Esophagus muscularis mucosa (tissue), 4 donors: ENCODE data around the gene SLCO1A2. TPM values are rescaled to one million over a fixed set of nuclear protein-coding genes. Genes with fewer than 3 reads are reported as not detected.

Source experiments
- DNase-seq: peaks from one replicate; pipeline ENCODE4 v3.0.0-alpha.2; 2017; ENCODE audit errors: extremely low spot score
- H3K27ac ChIP-seq, 4 donors: fragments of 200-600 bp; sonication (generic); replicated peaks in 1 of 4; 1 replicate in 3 of 4; 2 replicates in 1 of 4; pipeline ENCODE4 v1.5.1; 2016 to 2019; ENCODE audit warnings: mild to moderate bottlenecking in 1 of 4
- H3K27me3 ChIP-seq, 4 donors: fragments of 200-600 bp; sonication (generic); one replicate each; pipeline versions ENCODE4 v1.5.1 to v1.6.0; 2016 to 2019
- H3K36me3 ChIP-seq, 4 donors: fragments of 200-600 bp; sonication (generic); one replicate each; pipeline ENCODE4 v1.5.1; 2016 to 2019
- H3K4me1 ChIP-seq, 4 donors: fragments of 200-600 bp; sonication (generic); one replicate each; pipeline ENCODE4 v1.5.1; 2016 to 2019
- H3K4me3 ChIP-seq, 4 donors: fragments of 200-600 bp; sonication (generic); 1 replicate in 2 of 4; 2 replicates in 2 of 4; pipeline ENCODE4 v1.5.1; 2016 to 2019; ENCODE audit warnings: mild to moderate bottlenecking in 4 of 4, moderate library complexity in 1 of 4
- H3K9me3 ChIP-seq, 4 donors: fragments of 200-600 bp; sonication (generic); 1 replicate in 3 of 4; 2 replicates in 1 of 4; pipeline ENCODE4 v1.5.1; 2016 to 2019
- CTCF ChIP-seq, 3 experiments: fragments of 200-600 bp in 2 of 3; fragments of 450-650 bp in 1 of 3; sonication (generic) in 2 of 3; IDR thresholded peaks; one replicate each; pipeline ENCODE4 v1.5.1; 2017 to 2019; ENCODE audit warnings: antibody characterized with exemption in 3 of 3, mild to moderate bottlenecking in 2 of 3, moderate library complexity in 1 of 3
- EP300 ChIP-seq: sonication (generic); formaldehyde crosslinking; IDR thresholded peaks from one replicate; pipeline ENCODE4 v1.6.1; 2017; ENCODE audit warnings: antibody characterized with exemption
- POLR2A ChIP-seq: fragments of 450-650 bp; IDR thresholded peaks from one replicate; pipeline ENCODE4 v1.6.1; 2017; ENCODE audit warnings: antibody characterized with exemption, moderate library complexity, mild to moderate bottlenecking, low read depth
- POLR2AphosphoS5 ChIP-seq, 2 donors: sonication (generic); formaldehyde crosslinking; IDR thresholded peaks; one replicate each; pipeline ENCODE4 v1.6.1; 2017; ENCODE audit warnings: antibody characterized with exemption in 2 of 2
- WGBS: methylation state at CpG from one replicate; pipeline ENCODE4 v1.1.5; 2018; 5-methylcytosine and 5-hydroxymethylcytosine counted together
- intact Hi-C: fragments of 100-400 bp; cut with DNase I; formaldehyde crosslinking; loops from one replicate; pipeline ENCODE4 v1.15.1; 2023
- total RNA-seq, 4 donors: library from RNA; depleted of rRNA; stranded (reverse); fragments of >200 nt; gene quantifications; one replicate each; pipeline versions ENCODE4 v1.1.0 to v1.2.1, GENCODE V29; 2016

SLCO1A2 gene
- total RNA-seq, 4 donors from 2014 or later, result 0.19 TPM; not detected in 3

GRCh38 chr12:21305661-21306060 lies 29.1 kb downstream of the SLCO1A2 start:
- Histone ChIP-seq H3K27me3 (no peaks in the 10 kb centered on the region), H3K27ac (no peak overlapping the region), H3K36me3 (no peaks in the 10 kb centered on the region), H3K4me1 (no peaks in the 10 kb centered on the region), H3K4me3 (no peak overlapping the region), H3K9me3 (no peaks in the 10 kb centered on the region)
- no peak for TF ChIP-seq POLR2A
- TF ChIP-seq EP300, result no peak
- TF ChIP-seq CTCF (IDR thresholded peaks at IDR 0.05), result no peak
- TF ChIP-seq POLR2AphosphoS5 (IDR thresholded peaks at IDR 0.05), result no peak
- intact Hi-C loops, result no loop called here
- DNase-seq, result no peak
- 88% methylated on average over 1 of the region's 1 CpG for WGBS

- no peaks in the 10 kb centered on the region for H3K9me3 ChIP-seq
- no peak for DNase-seq
- H3K36me3 ChIP-seq, result no peaks in the 10 kb centered on the region
- H3K27ac ChIP-seq, result no peak overlapping the region
- WGBS, result 98% methylated on average over 1 of the region's 1 CpG
- intact Hi-C loops, result no loop called here
- no peaks in the 10 kb centered on the region for H3K4me1 ChIP-seq
- TF ChIP-seq POLR2A (no peak), POLR2AphosphoS5 (IDR thresholded peaks at IDR 0.05) (no peak), EP300 (no peak), CTCF (IDR thresholded peaks at IDR 0.05) (no peak)
- H3K4me3 ChIP-seq, result no peak overlapping the region
- no peaks in the 10 kb centered on the region for H3K27me3 ChIP-seq
These were observed 34.1 kb downstream of the SLCO1A2 start for GRCh38 chr12:21300632-21301031.

- H3K27me3 ChIP-seq, result no peaks in the 10 kb centered on the region
- TF ChIP-seq CTCF (IDR thresholded peaks at IDR 0.05), result peak; percentile 40 to 72 (median 56)
- TF ChIP-seq POLR2AphosphoS5 (IDR thresholded peaks at IDR 0.05), result no peak
- TF ChIP-seq EP300, result no peak
- TF ChIP-seq POLR2A, result no peak
- H3K36me3 ChIP-seq, result no peaks in the 10 kb centered on the region
- no peaks in the 10 kb centered on the region for H3K9me3 ChIP-seq
- H3K27ac ChIP-seq, result no peak overlapping the region
- no peak for DNase-seq
- no peak overlapping the region for H3K4me3 ChIP-seq
- WGBS, result 70% methylated on average over 4 of the region's 4 CpGs
- no peaks in the 10 kb centered on the region for H3K4me1 ChIP-seq
- intact Hi-C loops, result loop anchor here (10.0 kb wide), 1 partner anchor 138 kb away; the partner anchor contains the start of gene PYROXD1
These were observed 37.8 kb downstream of the SLCO1A2 start for GRCh38 chr12:21296751-21297406.

- DNase-seq, result no peak
- Histone ChIP-seq H3K4me1 (no peaks in the 10 kb centered on the region), H3K4me3 (no peak overlapping the region), H3K9me3 (no peaks in the 10 kb centered on the region), H3K27ac (no peak overlapping the region), H3K36me3 (no peaks in the 10 kb centered on the region), H3K27me3 (no peaks in the 10 kb centered on the region)
- intact Hi-C loops, result loop anchor here (10.0 kb wide), 1 partner anchor 138 kb away; the partner anchor contains the start of gene PYROXD1
- WGBS, result 93% methylated on average over 1 of the region's 1 CpG
- TF ChIP-seq POLR2A (no peak), CTCF (IDR thresholded peaks at IDR 0.05) (no peak), EP300 (no peak), POLR2AphosphoS5 (IDR thresholded peaks at IDR 0.05) (no peak)
These were observed 38.4 kb downstream of the SLCO1A2 start for GRCh38 chr12:21296348-21296747.
